NCI-H2107 (cell line): Measurements from ENCODE around the gene AIFM2.
"Not testable (repeated sequence)": the region's sequence is repeated elsewhere in the genome, so short reads cannot be mapped to it uniquely, and the experiment has no call there.

Experiments used
- DNase-seq: peaks from one replicate; lab custom pipeline; 2025; lab: John Stamatoyannopoulos, UW

AIFM2 gene

GRCh38 chr10:70132098-70133029, at the start of gene AIFM2:
AIFM2 (minus strand) TSS chr10:70132825; CDS start chr10:70124084, 8,741 bp downstream.
- no peak for DNase-seq

- DNase-seq: not testable (repeated sequence)
These were observed 46.6 kb upstream of the AIFM2 start for GRCh38 chr10:70179209-70179608.

DNA sequence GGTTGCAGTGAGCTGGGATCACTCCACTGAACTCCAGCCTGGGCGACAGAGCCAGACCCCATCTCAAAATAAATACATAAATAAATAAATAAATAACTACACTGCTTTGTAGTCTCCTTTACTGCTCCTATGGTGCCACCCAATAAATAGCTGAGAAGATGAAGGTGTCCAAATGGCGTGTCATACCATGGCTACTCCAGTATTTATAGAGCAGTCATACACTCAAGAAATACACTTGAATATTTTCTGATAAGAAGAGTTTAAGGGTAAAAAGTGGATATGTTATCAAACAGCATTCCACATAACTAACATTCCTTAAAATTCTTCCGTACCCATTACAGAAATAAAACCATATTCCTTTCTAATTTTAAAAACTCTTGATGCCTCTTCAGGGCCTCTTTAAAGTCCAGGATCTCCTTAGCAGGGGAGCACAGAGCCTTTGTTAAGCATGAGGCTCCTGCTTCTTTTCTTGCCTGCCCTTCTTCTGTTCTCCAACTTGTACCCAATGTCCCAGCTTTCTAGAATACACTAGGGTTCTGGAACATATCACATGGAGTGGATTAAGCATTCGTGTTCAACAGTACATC, 45.6 kb upstream of the AIFM2 start:
- DNase-seq: no peak

- DNase-seq: no peak
These were observed 43.8 kb upstream of the AIFM2 start for GRCh38 chr10:70176441-70176840.

- DNase-seq: no peak
These were observed 42.9 kb upstream of the AIFM2 start for GRCh38 chr10:70175516-70175915.

DNA sequence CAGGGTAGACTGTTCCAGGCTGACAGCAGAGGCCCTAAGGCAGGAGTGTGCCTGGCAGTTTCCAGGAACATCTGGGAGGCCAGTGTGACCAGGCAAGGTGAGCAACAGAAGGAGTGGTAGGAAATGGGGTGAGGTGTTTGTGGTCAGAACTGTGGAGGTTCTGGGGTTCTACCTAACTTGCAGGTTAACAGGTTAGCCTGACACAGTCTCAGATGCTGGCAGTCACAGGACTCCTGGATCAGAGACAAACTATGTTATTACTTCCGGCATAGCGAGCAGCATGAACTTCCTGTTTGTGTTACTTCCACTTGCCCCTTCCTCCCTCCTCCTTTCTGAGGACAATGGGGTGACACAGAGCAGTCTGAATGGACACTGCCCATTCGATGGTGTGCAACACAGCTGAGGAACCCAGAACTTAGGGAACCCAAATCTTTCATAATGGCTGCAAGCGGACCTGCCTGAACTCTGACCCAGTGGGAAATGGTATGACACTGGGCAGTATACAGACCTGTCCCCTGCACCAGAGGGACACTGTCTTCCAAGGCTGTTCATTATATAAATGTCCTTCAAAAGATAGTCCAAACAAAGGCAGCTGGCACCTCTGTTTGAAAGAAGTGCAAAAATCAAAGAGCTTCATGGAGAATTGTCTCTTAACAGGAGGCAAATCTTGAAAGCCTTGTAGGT, 41.6 kb upstream of the AIFM2 start:
- DNase-seq: no peak

DNA sequence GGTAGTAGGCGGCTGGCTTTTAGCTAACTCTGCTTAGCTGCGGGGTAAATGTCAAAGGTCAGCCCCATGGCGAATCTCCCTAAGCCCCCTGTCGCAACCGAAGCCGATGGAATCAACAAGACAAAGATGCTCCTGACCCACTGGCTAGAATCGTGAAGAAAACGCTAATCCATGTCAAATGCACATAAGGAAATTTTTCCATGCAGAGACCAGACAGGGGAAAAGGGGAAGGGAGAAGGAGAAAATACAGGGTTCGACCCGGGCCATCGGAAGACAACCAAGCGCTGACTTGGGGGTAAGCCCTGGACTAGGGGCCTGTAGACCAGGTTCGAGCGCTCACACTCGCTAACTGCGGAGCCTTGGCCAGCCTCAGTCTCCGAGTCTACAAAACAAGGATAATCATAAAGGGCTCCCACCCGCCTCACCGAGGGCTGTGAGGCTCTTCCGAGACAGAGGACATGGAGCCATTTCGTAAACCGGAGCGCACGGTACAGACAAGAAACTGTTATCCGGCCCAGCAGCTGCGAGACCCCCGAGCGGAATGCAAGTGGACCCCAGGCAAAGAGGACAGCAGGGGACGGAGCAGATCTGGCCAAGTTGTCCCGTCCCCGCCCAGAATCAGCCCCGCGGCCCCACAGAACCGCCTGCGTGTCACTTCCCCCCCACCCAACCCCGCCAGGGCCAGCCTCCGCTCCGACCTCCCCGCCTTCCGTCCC, 37.2 kb upstream of the AIFM2 start:
- DNase-seq: no peak

- DNase-seq: no peak
These were observed 36.4 kb upstream of the AIFM2 start for GRCh38 chr10:70169011-70169410.

DNA sequence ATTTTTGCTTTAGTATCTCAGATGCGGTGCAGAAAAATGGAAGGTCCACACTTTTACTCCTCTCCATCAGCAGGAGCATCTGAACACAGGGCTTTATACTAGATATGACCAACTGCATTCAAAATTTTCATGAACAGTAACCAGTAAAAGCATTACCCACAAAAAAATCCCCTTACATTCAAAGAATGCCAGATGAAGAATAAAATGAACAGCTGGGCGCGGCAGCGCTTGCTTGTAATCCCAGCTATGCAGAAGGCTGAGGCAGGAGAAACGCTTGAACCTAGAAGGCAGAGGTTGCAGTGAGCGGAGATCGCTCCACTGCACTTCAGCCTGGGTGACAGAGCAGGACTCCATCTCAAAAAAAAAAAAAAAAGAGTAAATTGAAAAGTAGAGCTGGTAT, 34.6 kb upstream of the AIFM2 start:
- no peak for DNase-seq

GRCh38 chr10:70166394-70166793, 33.8 kb upstream of the AIFM2 start:
- no peak for DNase-seq

GRCh38 chr10:70164163-70164562, 31.5 kb upstream of the AIFM2 start:
- no peak for DNase-seq

- DNase-seq: no peak
These were observed 30.8 kb upstream of the AIFM2 start for GRCh38 chr10:70163448-70163847.

DNA sequence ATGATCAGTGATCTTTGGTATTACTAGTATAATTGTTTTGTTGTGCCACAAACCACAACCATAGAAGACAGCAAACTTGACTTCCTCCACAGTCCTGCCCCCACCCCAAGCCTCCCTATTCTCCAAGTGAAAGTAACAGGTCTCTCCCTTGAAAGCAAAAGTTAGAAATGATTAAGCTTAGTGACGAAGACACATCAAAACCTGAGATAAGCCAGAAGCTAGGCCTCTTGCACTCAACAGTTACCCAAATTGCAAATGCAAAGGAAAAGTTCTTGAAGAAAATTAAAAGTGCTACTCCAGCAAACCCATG, 30.2 kb upstream of the AIFM2 start:
- DNase-seq: no peak

- DNase-seq: no peak
These were observed 29.7 kb upstream of the AIFM2 start for GRCh38 chr10:70162151-70162891.

DNA sequence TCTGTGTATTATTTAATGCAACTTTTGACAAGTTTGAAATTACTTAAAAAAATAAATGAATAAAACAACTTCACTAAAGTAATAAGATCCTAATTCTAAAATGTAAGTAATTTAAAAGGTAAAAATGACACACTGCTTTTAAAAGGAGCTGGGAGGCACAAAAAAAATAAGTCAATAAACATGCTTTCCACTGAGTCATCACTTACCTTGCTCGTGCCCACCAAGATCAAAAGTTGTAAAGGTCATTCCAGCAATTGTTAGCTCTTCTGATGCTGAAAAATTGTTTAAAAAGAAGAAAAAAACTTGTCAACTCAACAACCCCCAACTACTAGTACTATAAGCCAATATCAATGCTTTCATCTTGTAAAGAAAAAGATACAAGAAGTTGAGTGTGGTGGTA, 28.2 kb upstream of the AIFM2 start:
- DNase-seq: no peak

GRCh38 chr10:70159366-70159765, 26.7 kb upstream of the AIFM2 start:
- not testable (repeated sequence) for DNase-seq

- DNase-seq: no peak
These were observed 25.5 kb upstream of the AIFM2 start for GRCh38 chr10:70158113-70158512.

GRCh38 chr10:70155255-70155838, 22.7 kb upstream of the AIFM2 start:
- no peak for DNase-seq

DNA sequence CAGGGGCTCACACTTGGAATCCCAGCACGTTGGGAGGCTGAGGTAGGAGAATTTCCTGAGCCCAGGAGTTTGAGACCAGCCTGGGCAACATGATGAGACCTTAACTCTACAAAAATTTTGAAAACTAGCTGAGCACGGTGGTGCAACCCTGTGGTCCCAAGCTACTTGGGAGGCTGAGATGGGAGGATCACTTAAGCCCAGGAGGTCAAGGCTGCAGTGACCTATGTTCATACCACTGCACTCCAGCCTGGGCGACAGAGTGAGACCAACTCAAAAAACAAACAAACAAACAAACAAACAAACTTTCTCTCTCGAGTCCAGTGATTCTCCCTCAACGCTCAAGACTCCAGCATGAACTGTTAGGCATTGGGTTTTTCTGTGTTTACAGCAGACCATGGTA, 15.9 kb upstream of the AIFM2 start:
- no peak for DNase-seq

DNA sequence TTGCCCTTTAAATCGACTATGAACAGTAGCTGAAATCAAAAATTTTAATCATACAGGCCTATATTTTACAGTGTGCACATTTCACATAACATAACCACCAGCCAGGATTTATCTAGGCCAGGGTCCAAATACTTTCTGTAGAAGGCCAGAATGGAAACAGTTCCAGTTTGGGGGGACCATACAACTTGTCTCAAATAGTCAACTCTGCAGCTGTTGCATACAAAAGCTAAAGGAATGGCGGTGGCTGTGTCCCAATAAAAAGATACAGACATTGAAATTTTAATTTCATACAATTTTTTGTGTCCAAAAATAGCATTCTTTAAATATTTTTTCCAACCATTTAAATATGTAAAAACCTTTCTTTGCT, 14.6 kb upstream of the AIFM2 start:
- no peak for DNase-seq

DNA sequence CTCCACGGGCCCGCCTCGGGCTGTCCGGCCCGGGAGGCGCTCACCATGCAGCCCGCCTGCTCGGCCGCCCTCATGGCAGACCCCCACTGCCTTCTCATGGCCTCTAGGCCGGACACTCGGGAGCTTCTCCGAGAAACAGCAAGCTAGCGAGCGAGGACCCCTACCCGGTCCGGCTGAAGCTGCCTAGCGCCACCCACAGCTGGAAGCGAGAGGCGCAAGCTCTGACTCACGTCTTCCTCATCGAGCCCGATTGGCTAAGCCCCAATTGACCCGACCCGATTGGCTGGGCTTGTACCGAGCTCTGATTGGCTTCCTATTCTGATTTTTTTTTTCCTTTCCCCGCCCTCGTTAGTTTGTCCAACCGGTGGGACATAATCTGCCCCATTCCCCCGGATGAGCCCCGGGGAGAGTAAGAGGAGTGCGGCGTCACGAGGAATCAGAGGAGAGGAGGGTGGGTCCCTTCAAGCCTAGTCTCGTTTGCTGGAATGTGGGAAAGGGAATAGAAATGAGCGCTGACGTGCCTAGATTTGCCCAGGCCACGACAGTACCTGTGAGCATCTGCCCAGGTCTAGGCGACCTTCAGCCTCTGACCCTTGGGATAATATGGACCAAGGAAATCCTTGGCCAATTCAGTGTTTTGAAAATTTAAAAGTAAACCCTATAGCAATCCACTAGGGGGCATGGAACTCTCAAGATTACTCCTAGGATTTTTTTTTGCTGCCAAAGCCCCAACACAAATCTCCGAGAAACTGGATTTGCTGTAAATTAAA, 14.0 kb upstream of the AIFM2 start, which contains the start of gene TYSND1:
TYSND1 (minus strand) TSS at position 212 of the 770 bp plus-strand sequence; CDS start at position 98, 114 bp downstream.
- DNase-seq: peak; percentile 85
